GM18868 (cell line): ENCODE measurements around the gene INPP4A.
"Not testable (repeated sequence)": the region's sequence is repeated elsewhere in the genome, so short reads cannot be mapped to it uniquely, and the experiment has no call there.

Source experiments
- ATAC-seq: cut with Tn5 transposase; IDR thresholded peaks from one replicate; pipeline ENCODE4 v1.9.1; 2021; ENCODE audit warnings: mild to moderate bottlenecking, moderate library complexity; ENCODE audit not compliant: unreplicated experiment

The INPP4A gene

GRCh38 chr2:98577313-98577712, 132.7 kb downstream of the INPP4A start:
- ATAC-seq: no peak

GRCh38 chr2:98578231-98578630, 133.6 kb downstream of the INPP4A start:
- no peak for ATAC-seq

- ATAC-seq: no peak
Observed at GRCh38 chr2:98579926-98580325, 135.3 kb downstream of the INPP4A start.

GRCh38 chr2:98580656-98581284, 136.1 kb downstream of the INPP4A start:
- no peak for ATAC-seq

- ATAC-seq: no peak
Observed at GRCh38 chr2:98582523-98582922, 137.9 kb downstream of the INPP4A start.

- ATAC-seq: no peak
Observed at GRCh38 chr2:98583276-98583675, 138.6 kb downstream of the INPP4A start.

- no peak for ATAC-seq
Observed at GRCh38 chr2:98583816-98584618, 139.4 kb downstream of the INPP4A start.

- ATAC-seq: no peak
Observed at GRCh38 chr2:98585386-98585785, 140.7 kb downstream of the INPP4A start.

GRCh38 chr2:98586551-98587140, 142.0 kb downstream of the INPP4A start:
- no peak for ATAC-seq

- ATAC-seq: no peak
Observed at GRCh38 chr2:98588880-98589431, 144.3 kb downstream of the INPP4A start.

- no peak for ATAC-seq
Observed at GRCh38 chr2:98589489-98589888, 144.8 kb downstream of the INPP4A start.

GRCh38 chr2:98592565-98592964, 147.9 kb downstream of the INPP4A start:
- ATAC-seq: no peak

GRCh38 chr2:98594665-98595064, 150.0 kb downstream of the INPP4A start:
- ATAC-seq: not testable (repeated sequence)

GRCh38 chr2:98598781-98599428, 154.2 kb downstream of the INPP4A start:
- ATAC-seq: no peak

- ATAC-seq: peak; percentile 48
Observed at GRCh38 chr2:98601532-98602132, 157.0 kb downstream of the INPP4A start.

GRCh38 chr2:98604547-98604946, 159.9 kb downstream of the INPP4A start:
- no peak for ATAC-seq

- no peak for ATAC-seq
Observed at GRCh38 chr2:98605076-98605475, 160.4 kb downstream of the INPP4A start.

- ATAC-seq: no peak
Observed at GRCh38 chr2:98606431-98606830, 161.8 kb downstream of the INPP4A start.

GRCh38 chr2:98607104-98607503, 162.4 kb downstream of the INPP4A start:
- no peak for ATAC-seq

GRCh38 chr2:98607741-98608115, 163.1 kb downstream of the INPP4A start:
- no peak for ATAC-seq
